ENCODE results near the gene TBC1D14. TPM values are rescaled to one million over a fixed set of nuclear protein-coding genes. Genes with fewer than 3 reads are reported as not detected.
A peak's percentile ranks its signal among the peaks of the same experiment; 100 is the strongest.

TBC1D14 gene
- polyA plus RNA-seq, 3 donors, result 36.3 to 44.7 (median 39.3) TPM

DNA sequence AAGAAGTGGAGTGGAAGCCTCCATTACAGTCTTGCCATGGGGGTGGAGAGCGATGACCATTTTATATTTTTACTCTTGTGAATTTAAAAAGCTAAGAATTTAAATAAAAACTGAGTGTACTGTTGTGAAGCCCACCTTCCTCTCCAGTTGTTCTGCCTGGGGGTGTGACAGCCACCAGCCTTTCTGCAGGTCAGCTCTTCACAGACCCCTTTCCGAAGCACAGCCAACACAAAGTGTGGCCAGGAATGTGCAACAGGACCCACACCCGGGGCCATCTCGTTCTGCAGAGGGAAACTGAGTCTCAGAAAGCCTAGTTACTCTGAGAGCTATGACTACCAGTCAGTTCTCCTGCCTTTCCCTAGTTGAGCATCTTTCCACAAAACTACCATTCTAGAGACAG lies 156.9 kb downstream of the TBC1D14 start:
- Mint-ChIP-seq H3K27ac (peak overlapping the region; percentile 90 to 98 (median 96)), H3K27me3 (ENCODE audit: low read depth in 3 of 3) (peaks cover 5 to 14% (median 12%) of the 10 kb centered on the region in 3 donors), H3K36me3 (peaks cover 32 to 40% of the 10 kb centered on the region in 2 donors), H3K4me3 (peak overlapping the region; percentile 88 to 91), H3K4me1 (peaks cover 45% of the 10 kb centered on the region), H3K9me3 (no peaks in the 10 kb centered on the region)
- peaks cover 53% of the 10 kb centered on the region for H3K79me2 ChIP-seq (ENCODE audit: insufficient read depth, low read length)
- peaks cover 41 to 49% of the 10 kb centered on the region in 2 donors for H3K4me1 ChIP-seq (ENCODE audit: control insufficient read depth in 1 of 2, insufficient read depth in 2 of 2, low read length in 2 of 2)
- TF ChIP-seq, protein P1, sequence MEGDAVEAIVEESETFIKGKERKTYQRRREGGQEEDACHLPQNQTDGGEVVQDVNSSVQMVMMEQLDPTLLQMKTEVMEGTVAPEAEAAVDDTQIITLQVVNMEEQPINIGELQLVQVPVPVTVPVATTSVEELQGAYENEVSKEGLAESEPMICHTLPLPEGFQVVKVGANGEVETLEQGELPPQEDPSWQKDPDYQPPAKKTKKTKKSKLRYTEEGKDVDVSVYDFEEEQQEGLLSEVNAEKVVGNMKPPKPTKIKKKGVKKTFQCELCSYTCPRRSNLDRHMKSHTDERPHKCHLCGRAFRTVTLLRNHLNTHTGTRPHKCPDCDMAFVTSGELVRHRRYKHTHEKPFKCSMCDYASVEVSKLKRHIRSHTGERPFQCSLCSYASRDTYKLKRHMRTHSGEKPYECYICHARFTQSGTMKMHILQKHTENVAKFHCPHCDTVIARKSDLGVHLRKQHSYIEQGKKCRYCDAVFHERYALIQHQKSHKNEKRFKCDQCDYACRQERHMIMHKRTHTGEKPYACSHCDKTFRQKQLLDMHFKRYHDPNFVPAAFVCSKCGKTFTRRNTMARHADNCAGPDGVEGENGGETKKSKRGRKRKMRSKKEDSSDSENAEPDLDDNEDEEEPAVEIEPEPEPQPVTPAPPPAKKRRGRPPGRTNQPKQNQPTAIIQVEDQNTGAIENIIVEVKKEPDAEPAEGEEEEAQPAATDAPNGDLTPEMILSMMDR (IDR thresholded peaks at IDR 0.05), result no peak
- H3K27ac ChIP-seq (ENCODE audit: low read depth in 1 of 2, low read length in 2 of 2), result peak overlapping the region in 1 of 2 donors; percentile 94
- peaks cover 56% of the 10 kb centered on the region for H4K20me1 ChIP-seq (ENCODE audit: insufficient read depth, low read length)
- H3K4me3 ChIP-seq (replicated peaks in 1 of 3; ENCODE audit: low read depth in 2 of 3, low read length in 3 of 3), result peak overlapping the region in 1 of 3 experiments; percentile 83
- intact Hi-C loops (cut with micrococcal nuclease), result loop anchor here in 1 of 2 donors (10.0 kb wide), 2 partner anchors 152 to 282 kb away; partner anchors contain the start of gene KIAA0232
- no peaks in the 10 kb centered on the region for H3K9me3 ChIP-seq (replicated peaks in 1 of 2; ENCODE audit: control insufficient read depth in 1 of 2, insufficient read depth in 1 of 2, low read length in 2 of 2)
- H2AFZ ChIP-seq (ENCODE audit: insufficient read depth, low read depth, low read length, poor library complexity, severe bottlenecking), result no peak overlapping the region
- no peak for DNase-seq
- 95% methylated on average over 3 of the region's 4 CpGs for WGBS (ENCODE audit: insufficient coverage)
- peak overlapping the region; percentile 88 for H3K4me2 ChIP-seq (replicated peaks; ENCODE audit: extremely low read depth, low read length, poor library complexity, severe bottlenecking)
- no peak overlapping the region for H3K9ac ChIP-seq (ENCODE audit: insufficient read depth, low read length, poor library complexity, severe bottlenecking)
- peaks cover 0 to 10% of the 10 kb centered on the region in 2 donors for H3K27me3 ChIP-seq (ENCODE audit: control insufficient read depth in 2 of 2, insufficient read depth in 2 of 2, low read length in 2 of 2)
- peaks cover 24 to 31% of the 10 kb centered on the region in 2 donors for H3K36me3 ChIP-seq (replicated peaks in 1 of 2; ENCODE audit: control insufficient read depth in 1 of 2, insufficient read depth in 2 of 2, low read length in 2 of 2)

DNA sequence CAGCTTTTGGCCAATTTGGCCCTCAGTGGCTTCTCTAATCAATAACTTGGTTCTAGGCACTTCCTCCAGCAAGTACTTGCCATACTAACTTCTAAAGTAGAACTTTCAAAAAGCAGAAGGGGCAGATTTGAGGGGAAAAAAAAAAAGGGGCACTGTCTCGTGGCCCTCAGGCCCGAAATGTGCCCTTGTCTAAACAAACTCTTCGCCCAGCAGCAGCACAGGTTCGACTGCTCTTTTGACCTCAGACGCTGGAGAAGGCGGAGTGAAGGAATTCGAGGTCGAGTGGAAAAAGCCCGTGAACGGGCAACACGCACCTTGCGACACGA lies 157.5 kb downstream of the TBC1D14 start:
- 5% methylated on average over 13 of the region's 13 CpGs for WGBS (ENCODE audit: insufficient coverage)
- Mint-ChIP-seq H3K36me3 (peaks cover 26 to 34% of the 10 kb centered on the region in 2 donors), H3K4me1 (peaks cover 41% of the 10 kb centered on the region), H3K9me3 (no peaks in the 10 kb centered on the region), H3K27me3 (ENCODE audit: low read depth in 3 of 3) (peaks cover 8 to 19% (median 16%) of the 10 kb centered on the region in 3 donors), H3K4me3 (peak overlapping the region; percentile 88 to 91), H3K27ac (peak overlapping the region; percentile 90 to 98 (median 96))
- Histone ChIP-seq H2AFZ (ENCODE audit: insufficient read depth, low read depth, low read length, poor library complexity, severe bottlenecking) (peak overlapping the region; percentile 64), H3K79me2 (ENCODE audit: insufficient read depth, low read length) (peaks cover 53% of the 10 kb centered on the region), H4K20me1 (ENCODE audit: insufficient read depth, low read length) (peaks cover 50% of the 10 kb centered on the region), H3K4me1 (ENCODE audit: control insufficient read depth in 1 of 2, insufficient read depth in 2 of 2, low read length in 2 of 2) (peaks cover 37 to 46% of the 10 kb centered on the region in 2 donors), H3K27me3 (ENCODE audit: control insufficient read depth in 2 of 2, insufficient read depth in 2 of 2, low read length in 2 of 2) (peaks cover 0 to 16% of the 10 kb centered on the region in 2 donors), H3K4me2 (replicated peaks; ENCODE audit: extremely low read depth, low read length, poor library complexity, severe bottlenecking) (peak overlapping the region; percentile 88), H3K36me3 (replicated peaks in 1 of 2; ENCODE audit: control insufficient read depth in 1 of 2, insufficient read depth in 2 of 2, low read length in 2 of 2) (peaks cover 18 to 26% of the 10 kb centered on the region in 2 donors), H3K9me3 (replicated peaks in 1 of 2; ENCODE audit: control insufficient read depth in 1 of 2, insufficient read depth in 1 of 2, low read length in 2 of 2) (no peaks in the 10 kb centered on the region), H3K4me3 (replicated peaks in 1 of 3; ENCODE audit: low read depth in 2 of 3, low read length in 3 of 3) (peak overlapping the region; percentile 68 to 83 (median 79)), H3K27ac (ENCODE audit: low read depth in 1 of 2, low read length in 2 of 2) (peak overlapping the region; percentile 83 to 94), H3K9ac (ENCODE audit: insufficient read depth, low read length, poor library complexity, severe bottlenecking) (peak overlapping the region; percentile 97)
- intact Hi-C loops (cut with micrococcal nuclease), result loop anchor here in 1 of 2 donors (10.0 kb wide), 2 partner anchors 152 to 282 kb away; partner anchors contain the start of gene KIAA0232
- TF ChIP-seq, protein P1 (IDR thresholded peaks at IDR 0.05), result no peak
- no peak for DNase-seq

Data from CD14-positive monocyte (primary cell).